GM21526 (cell line): ENCODE results near the gene COG4.
A peak's percentile ranks its signal among the peaks of the same experiment; 100 is the strongest.
"Not testable (repeated sequence)": the region's sequence is repeated elsewhere in the genome, so short reads cannot be mapped to it uniquely, and the experiment has no call there.

Experiments
- ATAC-seq: cut with Tn5 transposase; IDR thresholded peaks from one replicate; pipeline ENCODE4 v1.9.1; 2021; ENCODE audit warnings: moderate library complexity; ENCODE audit not compliant: unreplicated experiment, low FRiP score

The COG4 gene

DNA sequence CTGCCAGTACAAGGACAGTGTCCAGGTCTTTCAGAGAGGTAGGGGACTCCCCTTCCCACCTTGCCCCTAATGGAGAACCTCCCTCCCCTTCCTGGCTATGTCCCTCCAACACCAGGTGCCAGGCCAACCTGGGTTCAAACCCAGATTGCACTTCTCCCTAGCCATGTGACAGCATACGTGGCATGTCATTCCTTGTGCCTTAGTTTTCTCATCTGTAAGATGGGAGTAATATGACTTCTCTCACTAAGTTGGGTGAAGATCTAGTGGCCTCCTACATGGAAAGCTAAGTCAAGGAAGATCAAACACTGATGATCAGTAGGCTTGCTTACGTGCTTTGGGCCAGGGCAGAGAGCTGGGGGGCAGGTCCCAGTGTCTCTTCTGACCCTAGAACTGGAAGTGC is 60.1 kb downstream of the COG4 start:
- ATAC-seq, result no peak

GRCh38 chr16:70460737-70461261 is 62.6 kb downstream of the COG4 start:
- ATAC-seq, result no peak

GRCh38 chr16:70457446-70458166 is 65.7 kb downstream of the COG4 start:
- no peak for ATAC-seq

GRCh38 chr16:70455910-70456309 is 67.4 kb downstream of the COG4 start:
- ATAC-seq, result no peak

GRCh38 chr16:70454222-70455034 is 68.9 kb downstream of the COG4 start, which contains the start of gene FCSK:
FCSK (plus strand) TSS chr16:70454595; CDS start chr16:70463191, 8,596 bp downstream.
- ATAC-seq, result peak; percentile 76

DNA sequence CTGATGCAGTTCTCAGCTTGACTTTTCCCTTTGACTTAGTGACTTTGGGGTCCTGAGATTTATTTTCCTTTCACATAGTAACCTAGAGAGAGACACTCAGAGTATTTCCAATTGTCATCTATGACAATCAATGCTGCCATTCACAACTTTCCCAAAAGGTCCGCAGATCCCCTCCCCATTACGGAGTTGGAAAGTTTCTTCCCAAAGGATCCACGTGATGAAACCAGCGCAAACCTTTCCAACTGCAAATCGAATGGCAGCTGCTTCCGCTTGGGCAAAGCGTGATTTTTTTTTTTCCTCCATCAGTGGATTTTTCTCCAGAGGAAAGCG is 69.5 kb downstream of the COG4 start:
- no peak for ATAC-seq

DNA sequence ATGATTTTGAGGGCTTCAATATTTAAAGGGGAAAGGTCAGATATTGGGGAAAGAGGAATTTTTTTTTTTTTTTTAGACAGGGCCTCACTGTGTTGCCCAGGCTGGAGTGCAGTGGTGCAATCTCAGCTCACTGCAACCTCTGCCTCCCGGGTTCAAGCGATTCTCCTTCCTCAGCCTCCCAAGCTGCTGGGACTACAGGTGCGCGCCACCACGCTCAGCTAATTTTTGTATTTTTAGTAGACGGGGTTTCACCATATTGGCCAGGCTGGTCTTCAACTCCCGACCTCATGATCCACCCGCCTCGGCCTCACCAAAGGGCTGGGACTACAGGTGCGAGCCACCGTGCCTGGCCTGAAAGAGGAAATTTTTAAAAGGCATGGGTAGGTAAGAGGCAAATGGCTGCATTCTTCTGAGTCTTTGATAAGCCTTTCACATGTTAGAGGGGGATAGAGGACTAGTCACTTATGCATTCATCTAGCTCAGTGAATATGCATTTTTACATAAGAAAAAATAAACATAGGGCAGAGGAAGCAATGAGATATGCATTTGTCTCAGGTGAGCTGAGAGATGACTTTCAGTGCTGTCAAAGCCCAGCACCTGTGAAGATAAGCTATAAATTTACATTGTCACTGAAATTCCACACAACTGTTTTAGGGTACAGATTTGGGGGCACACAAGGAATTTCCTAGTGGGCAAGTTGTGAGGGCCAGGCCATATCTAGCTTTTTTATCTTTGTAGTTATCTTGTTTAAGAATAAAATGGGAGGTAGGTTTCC is 70.0 kb downstream of the COG4 start:
- ATAC-seq, result no peak

- not testable (repeated sequence) for ATAC-seq
Observed at GRCh38 chr16:70451004-70451340, 72.4 kb downstream of the COG4 start.

DNA sequence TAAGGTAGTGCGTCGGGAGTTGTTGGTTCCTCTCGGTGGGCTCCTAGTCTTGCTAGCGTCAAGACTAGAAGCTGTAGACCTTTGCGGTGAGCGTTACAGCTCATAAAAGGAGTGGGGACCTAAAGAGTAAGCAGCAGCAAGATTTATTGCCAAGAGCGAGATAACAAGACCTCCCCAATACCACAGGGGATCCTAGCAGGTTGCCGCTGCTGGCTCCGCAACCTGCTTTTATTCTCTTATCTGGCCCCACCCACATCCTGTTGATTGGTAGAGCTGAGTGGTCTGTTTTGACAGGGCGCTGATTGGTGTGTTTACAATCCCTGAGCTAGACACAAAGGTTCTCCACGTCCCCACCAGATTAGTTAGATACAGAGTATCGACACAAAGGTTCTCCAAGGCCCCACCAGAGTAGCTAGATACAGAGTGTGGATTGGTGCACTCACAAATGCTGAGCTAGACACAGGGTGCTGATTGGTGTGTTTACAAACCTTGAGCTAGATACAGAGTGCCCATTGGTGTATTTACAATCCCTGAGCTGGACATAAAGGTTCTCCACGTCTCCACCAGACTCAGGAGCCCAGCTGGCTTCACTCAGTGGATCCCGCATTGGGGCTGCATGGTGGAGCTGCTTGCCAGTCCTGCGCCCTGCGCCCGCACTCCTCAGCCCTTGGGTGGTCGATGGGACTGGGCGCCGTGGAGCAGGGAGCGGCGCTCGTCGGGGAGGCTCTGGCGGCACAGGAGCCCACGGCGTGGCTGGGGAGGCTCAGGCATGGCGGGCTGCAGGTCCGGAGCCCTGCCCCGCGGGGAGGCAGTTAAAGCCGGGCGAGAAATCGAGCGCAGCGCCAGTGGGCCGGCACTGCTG is 73.0 kb downstream of the COG4 start:
- not testable (repeated sequence) for ATAC-seq

- no peak for ATAC-seq
Observed at GRCh38 chr16:70448075-70448474, 75.3 kb downstream of the COG4 start.

- no peak for ATAC-seq
Observed at GRCh38 chr16:70444249-70445063, 78.9 kb downstream of the COG4 start.

- ATAC-seq, result no peak
Observed at GRCh38 chr16:70442344-70442743, 81.0 kb downstream of the COG4 start.

GRCh38 chr16:70441406-70441990 is 81.9 kb downstream of the COG4 start:
- no peak for ATAC-seq

DNA sequence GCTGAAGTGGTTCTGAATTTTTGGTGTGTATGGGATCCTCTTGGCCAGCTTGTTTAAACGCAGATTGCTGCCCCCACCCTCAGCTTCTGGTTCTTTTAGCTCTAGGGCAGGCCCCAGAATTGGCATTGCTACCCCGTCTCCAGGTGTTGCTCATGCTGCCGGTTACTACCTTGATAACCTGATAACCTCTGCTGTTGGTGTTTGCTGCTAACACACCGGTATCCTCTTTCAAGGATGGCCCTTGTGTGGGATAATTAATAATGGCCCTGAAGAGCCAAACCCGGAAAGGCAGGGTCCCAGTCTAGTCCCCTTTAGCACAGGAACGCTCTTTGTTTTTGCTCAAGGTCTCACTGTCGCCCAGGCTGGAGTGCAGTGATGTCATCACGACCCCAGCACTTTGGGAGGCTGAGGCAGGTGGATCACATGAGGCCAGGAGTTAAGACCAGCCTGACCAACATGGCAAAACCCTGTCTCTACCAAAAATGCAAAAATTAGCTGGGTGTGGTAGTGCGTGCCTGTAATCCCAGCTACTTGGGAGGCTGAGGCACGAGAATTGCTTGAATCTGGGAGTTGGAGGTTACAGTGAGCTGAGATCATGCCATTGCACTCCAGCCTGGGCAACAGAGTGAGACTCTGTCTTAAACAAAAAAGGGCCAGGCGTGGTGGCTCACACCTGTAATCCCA is 83.2 kb downstream of the COG4 start:
- ATAC-seq, result no peak

DNA sequence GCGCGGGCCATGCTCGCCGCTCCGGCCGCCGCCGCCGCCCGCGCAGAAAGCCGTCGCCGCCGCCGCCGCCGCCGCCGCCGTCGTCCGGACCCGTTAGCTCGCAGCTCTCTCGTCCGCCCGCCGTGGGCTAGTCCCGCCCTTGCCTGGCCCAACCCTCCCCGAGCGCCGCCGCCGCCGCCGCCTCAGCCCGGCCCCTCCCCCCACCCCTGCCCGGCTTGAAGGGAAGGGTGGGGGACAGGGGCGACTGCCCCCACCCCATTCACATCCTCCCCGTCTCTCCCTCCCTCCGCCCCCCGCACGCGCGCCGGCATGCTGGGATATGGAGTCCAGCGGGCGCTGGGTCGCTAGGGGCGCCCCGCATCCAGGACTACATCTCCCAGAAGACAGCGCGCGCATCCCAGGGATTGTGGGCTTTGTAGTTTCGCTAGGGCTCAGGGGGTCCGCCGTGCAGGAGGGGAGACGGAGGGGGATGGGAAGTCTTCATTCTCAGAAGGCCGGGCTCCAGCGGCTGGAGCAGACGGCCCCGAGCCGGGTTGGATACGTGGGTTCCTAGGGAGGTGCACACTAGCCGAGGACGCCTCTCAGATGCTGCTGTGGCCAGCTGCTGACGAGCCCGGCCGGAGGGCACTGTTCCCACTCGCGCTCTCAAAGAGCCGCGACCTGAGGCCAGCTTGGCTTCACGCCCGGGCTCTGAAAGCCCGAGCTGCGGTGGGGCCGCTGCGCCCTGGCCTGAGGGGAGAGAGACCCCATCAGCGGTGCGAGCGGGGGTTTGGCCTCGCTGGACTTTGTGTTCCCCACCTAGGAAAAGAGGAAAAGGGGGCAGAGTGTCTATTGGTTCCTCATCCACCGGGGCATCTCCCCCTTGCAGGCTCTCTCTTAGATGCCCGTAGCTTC is 84.1 kb downstream of the COG4 start, which contains the start of gene ST3GAL2:
Gene ST3GAL2 (minus strand): TSS at position 132 of the 894 bp plus-strand sequence. CDS start 40,570 bp downstream, outside the sequence.
- ATAC-seq, result peak; percentile 82

DNA sequence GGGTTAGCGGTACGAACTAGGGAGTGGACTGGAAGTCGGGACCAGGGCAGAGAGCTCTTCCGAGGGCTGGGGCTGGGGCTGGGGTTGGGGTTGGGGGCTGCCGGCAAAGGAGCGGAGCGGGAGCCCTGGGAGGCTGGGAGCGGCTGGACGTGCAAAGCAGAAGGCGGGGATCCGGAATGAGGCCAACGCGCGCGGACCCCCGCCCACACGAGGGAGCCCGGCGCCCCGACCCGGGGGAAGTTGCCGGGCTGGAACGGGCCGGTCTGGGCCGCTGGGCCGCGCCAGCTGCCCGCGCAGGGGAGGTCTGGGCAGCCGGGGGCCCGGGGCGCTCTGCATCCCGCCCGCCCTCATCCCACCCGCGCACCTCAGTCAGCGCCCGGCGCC is 84.8 kb downstream of the COG4 start:
- peak; percentile 18 for ATAC-seq
